IPS-18a (cell line): ENCODE results near the gene HEPN1.

Source experiments
- H3K27ac ChIP-seq: one replicate; pipeline ENCODE4 v1.5.1; 2013; ENCODE audit warnings: low read length
- H3K27me3 ChIP-seq: one replicate; pipeline ENCODE4 v1.6.1; 2013; ENCODE audit warnings: mild to moderate bottlenecking, low read length; ENCODE audit not compliant: control insufficient read depth, insufficient read depth
- H3K36me3 ChIP-seq: one replicate; pipeline ENCODE4 v1.6.1; 2013; ENCODE audit warnings: low read depth, low read length; ENCODE audit not compliant: control insufficient read depth
- H3K4me1 ChIP-seq: one replicate; pipeline ENCODE4 v1.6.1; 2013; ENCODE audit warnings: low read depth, low read length; ENCODE audit not compliant: control insufficient read depth
- H3K4me3 ChIP-seq: one replicate; pipeline ENCODE4 v1.5.1; 2013; ENCODE audit warnings: low read length
- H3K9ac ChIP-seq: one replicate; pipeline ENCODE4 v1.6.1; 2013; ENCODE audit warnings: mild to moderate bottlenecking, low read length, moderate library complexity
- H3K9me3 ChIP-seq: one replicate; pipeline ENCODE4 v1.6.1; 2013; ENCODE audit warnings: low read depth, low read length; ENCODE audit not compliant: control insufficient read depth

Gene HEPN1

GRCh38 chr11:124937336-124937935 lies 18.4 kb downstream of the HEPN1 start:
- Histone ChIP-seq H3K4me1 (no peaks in the 10 kb centered on the region), H3K9me3 (no peaks in the 10 kb centered on the region), H3K36me3 (no peaks in the 10 kb centered on the region), H3K9ac (no peak overlapping the region), H3K27ac (no peak overlapping the region), H3K27me3 (peaks cover 16% of the 10 kb centered on the region), H3K4me3 (no peak overlapping the region)

- peaks cover 16% of the 10 kb centered on the region for H3K27me3 ChIP-seq
- no peaks in the 10 kb centered on the region for H3K9me3 ChIP-seq
- no peak overlapping the region for H3K4me3 ChIP-seq
- H3K9ac ChIP-seq, result no peak overlapping the region
- no peak overlapping the region for H3K27ac ChIP-seq
- H3K4me1 ChIP-seq, result no peaks in the 10 kb centered on the region
- H3K36me3 ChIP-seq, result no peaks in the 10 kb centered on the region
Measured at GRCh38 chr11:124938206-124938765, 19.2 kb downstream of the HEPN1 start.

- Histone ChIP-seq H3K4me3 (no peak overlapping the region), H3K4me1 (no peaks in the 10 kb centered on the region), H3K9me3 (no peaks in the 10 kb centered on the region), H3K36me3 (no peaks in the 10 kb centered on the region), H3K9ac (no peak overlapping the region), H3K27ac (no peak overlapping the region), H3K27me3 (peaks cover 16% of the 10 kb centered on the region)
Measured at GRCh38 chr11:124938970-124939369, 19.9 kb downstream of the HEPN1 start.

- H3K9me3 ChIP-seq, result no peaks in the 10 kb centered on the region
- no peak overlapping the region for H3K27ac ChIP-seq
- H3K4me3 ChIP-seq, result no peak overlapping the region
- H3K9ac ChIP-seq, result no peak overlapping the region
- H3K4me1 ChIP-seq, result no peaks in the 10 kb centered on the region
- peaks cover 8% of the 10 kb centered on the region for H3K27me3 ChIP-seq
- no peaks in the 10 kb centered on the region for H3K36me3 ChIP-seq
Measured at GRCh38 chr11:124941703-124942102, 22.7 kb downstream of the HEPN1 start.

GRCh38 chr11:124942466-124943253 lies 23.6 kb downstream of the HEPN1 start:
- Histone ChIP-seq H3K36me3 (no peaks in the 10 kb centered on the region), H3K9ac (no peak overlapping the region), H3K4me1 (no peaks in the 10 kb centered on the region), H3K9me3 (no peaks in the 10 kb centered on the region), H3K27ac (no peak overlapping the region), H3K27me3 (no peaks in the 10 kb centered on the region), H3K4me3 (no peak overlapping the region)

GRCh38 chr11:124943254-124943616 lies 24.2 kb downstream of the HEPN1 start:
- Histone ChIP-seq H3K36me3 (no peaks in the 10 kb centered on the region), H3K27me3 (no peaks in the 10 kb centered on the region), H3K4me3 (no peak overlapping the region), H3K27ac (no peak overlapping the region), H3K9ac (no peak overlapping the region), H3K9me3 (no peaks in the 10 kb centered on the region), H3K4me1 (no peaks in the 10 kb centered on the region)

- Histone ChIP-seq H3K27ac (no peak overlapping the region), H3K9me3 (no peaks in the 10 kb centered on the region), H3K4me3 (no peak overlapping the region)
Measured at GRCh38 chr11:124943741-124944140, 24.7 kb downstream of the HEPN1 start.

GRCh38 chr11:124944565-124944964 lies 25.5 kb downstream of the HEPN1 start:
- Histone ChIP-seq H3K9ac (no peak overlapping the region), H3K4me1 (no peaks in the 10 kb centered on the region), H3K36me3 (no peaks in the 10 kb centered on the region), H3K9me3 (no peaks in the 10 kb centered on the region), H3K27ac (no peak overlapping the region), H3K27me3 (no peaks in the 10 kb centered on the region), H3K4me3 (no peak overlapping the region)

More at GRCh38 chr11:124943741-124944140, 24.7 kb downstream of the HEPN1 start:
- no peaks in the 10 kb centered on the region for H3K36me3 ChIP-seq
- no peaks in the 10 kb centered on the region for H3K27me3 ChIP-seq
- no peak overlapping the region for H3K9ac ChIP-seq
- no peaks in the 10 kb centered on the region for H3K4me1 ChIP-seq

GRCh38 chr11:124945826-124946225 lies 26.8 kb downstream of the HEPN1 start:
- Histone ChIP-seq H3K4me1 (no peaks in the 10 kb centered on the region), H3K27ac (no peak overlapping the region), H3K9me3 (no peaks in the 10 kb centered on the region), H3K9ac (no peak overlapping the region), H3K36me3 (no peaks in the 10 kb centered on the region), H3K4me3 (no peak overlapping the region), H3K27me3 (no peaks in the 10 kb centered on the region)

- Histone ChIP-seq H3K36me3 (no peaks in the 10 kb centered on the region), H3K27me3 (peaks cover under 1% of the 10 kb centered on the region), H3K4me1 (no peaks in the 10 kb centered on the region), H3K9me3 (no peaks in the 10 kb centered on the region), H3K4me3 (no peak overlapping the region), H3K9ac (no peak overlapping the region), H3K27ac (no peak overlapping the region)
Measured at GRCh38 chr11:124946735-124947141, 27.7 kb downstream of the HEPN1 start.

- Histone ChIP-seq H3K4me3 (no peak overlapping the region), H3K27ac (no peak overlapping the region), H3K27me3 (peaks cover 14% of the 10 kb centered on the region), H3K4me1 (peaks cover 12% of the 10 kb centered on the region), H3K36me3 (no peaks in the 10 kb centered on the region), H3K9ac (no peak overlapping the region), H3K9me3 (no peaks in the 10 kb centered on the region)
Measured at GRCh38 chr11:124950601-124951330, 31.7 kb downstream of the HEPN1 start.
